NT2/D1 (cell line): ENCODE results near the gene FMO1.

Source experiments
- SUZ12 ChIP-seq: IDR thresholded peaks from 2 replicates; pipeline ENCODE4 v1.6.1; 2011; ENCODE audit not compliant: insufficient read length, insufficient read depth; ENCODE audit errors: extremely low read depth
- ZNF274 ChIP-seq: IDR thresholded peaks from 2 replicates; pipeline ENCODE4 v1.6.1; 2011; ENCODE audit warnings: mild to moderate bottlenecking, low read depth, low read length

DNA sequence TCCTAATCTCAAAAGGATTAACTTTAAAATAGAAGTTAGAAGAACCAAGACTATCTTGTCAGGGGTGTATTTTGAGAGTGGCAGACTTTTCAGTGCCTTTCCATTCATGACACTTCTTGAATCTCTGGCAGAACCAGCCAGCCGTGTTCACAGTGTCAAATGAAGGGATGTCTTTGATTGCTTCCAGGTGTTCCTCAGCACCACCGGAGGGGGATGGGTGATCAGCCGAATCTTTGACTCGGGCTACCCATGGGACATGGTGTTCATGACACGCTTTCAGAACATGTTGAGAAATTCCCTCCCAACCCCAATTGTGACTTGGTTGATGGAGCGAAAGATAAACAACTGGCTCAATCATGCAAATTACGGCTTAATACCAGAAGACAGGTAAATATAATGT lies 32.3 kb downstream of the FMO1 start:
- TF ChIP-seq ZNF274 (no peak), SUZ12 (no peak)
